Osteoblast (primary cell): Measurements from ENCODE around the gene ABI3BP. TPM values are rescaled to one million over a fixed set of nuclear protein-coding genes. Genes with fewer than 3 reads are reported as not detected.
A peak's percentile ranks its signal among the peaks of the same experiment; 100 is the strongest.
"Not testable (repeated sequence)": the region's sequence is repeated elsewhere in the genome, so short reads cannot be mapped to it uniquely, and the experiment has no call there.

Experiments
- DNase-seq: peaks from one replicate; pipeline ENCODE4 v3.0.0; 2011; ENCODE audit warnings: low spot score, mixed read lengths; ENCODE audit not compliant: insufficient read length; ENCODE audit errors: missing footprints
- H2AFZ ChIP-seq: 2 replicates; pipeline ENCODE4 v1.6.0; 2011; ENCODE audit warnings: mild to moderate bottlenecking, low read length
- H3K27ac ChIP-seq: 2 replicates; pipeline ENCODE4 v1.5.1; 2011; ENCODE audit warnings: mild to moderate bottlenecking, low read depth, low read length, moderate library complexity
- H3K27me3 ChIP-seq: 2 replicates; pipeline ENCODE4 v1.6.0; 2012; ENCODE audit warnings: mild to moderate bottlenecking, control low read depth, inconsistent platforms, low read length, moderate library complexity; ENCODE audit not compliant: insufficient read depth
- H3K36me3 ChIP-seq: 2 replicates; pipeline ENCODE4 v1.5.1; 2011; ENCODE audit warnings: mild to moderate bottlenecking, low read length, control low read depth, moderate library complexity; ENCODE audit not compliant: insufficient read depth
- H3K4me1 ChIP-seq: 2 replicates; pipeline ENCODE4 v1.5.1; 2011; ENCODE audit warnings: mild to moderate bottlenecking, low read length, control low read depth, moderate library complexity; ENCODE audit not compliant: insufficient read depth
- H3K4me2 ChIP-seq: 2 replicates; pipeline ENCODE4 v1.6.0; 2011; ENCODE audit warnings: mild to moderate bottlenecking, low read length; ENCODE audit not compliant: insufficient read depth
- H3K4me3 ChIP-seq: fragments of 200-600 bp; sonication (generic); 3 replicates; pipeline ENCODE4 v1.5.1; 2012; ENCODE audit warnings: mild to moderate bottlenecking, low read length, inconsistent platforms; ENCODE audit not compliant: insufficient read depth
- H3K79me2 ChIP-seq: 2 replicates; pipeline ENCODE4 v1.6.0; 2012; ENCODE audit warnings: mild to moderate bottlenecking, low read length, control low read depth, inconsistent platforms; ENCODE audit not compliant: insufficient read depth
- H3K9me3 ChIP-seq: 2 replicates; pipeline ENCODE4 v1.5.1; 2011; ENCODE audit warnings: low read depth, low read length, control low read depth
- H4K20me1 ChIP-seq: 2 replicates; pipeline ENCODE4 v1.6.0; 2012; ENCODE audit warnings: mild to moderate bottlenecking, low read length, control low read depth; ENCODE audit not compliant: insufficient read depth
- total RNA-seq: library from RNA; depleted of rRNA; stranded (reverse); fragments of >200 nt; gene quantifications from 2 replicates; pipeline ENCODE4 v1.2.3, GENCODE V29; 2012
- TF ChIP-seq, protein P1 (sequence below): IDR thresholded peaks from 2 replicates; pipeline ENCODE4 v1.5.1; 2011; ENCODE audit warnings: mild to moderate bottlenecking, low read depth, low read length, moderate library complexity; ENCODE audit errors: extremely low read depth

ABI3BP gene
- total RNA-seq, 1 donor = 130 TPM

DNA sequence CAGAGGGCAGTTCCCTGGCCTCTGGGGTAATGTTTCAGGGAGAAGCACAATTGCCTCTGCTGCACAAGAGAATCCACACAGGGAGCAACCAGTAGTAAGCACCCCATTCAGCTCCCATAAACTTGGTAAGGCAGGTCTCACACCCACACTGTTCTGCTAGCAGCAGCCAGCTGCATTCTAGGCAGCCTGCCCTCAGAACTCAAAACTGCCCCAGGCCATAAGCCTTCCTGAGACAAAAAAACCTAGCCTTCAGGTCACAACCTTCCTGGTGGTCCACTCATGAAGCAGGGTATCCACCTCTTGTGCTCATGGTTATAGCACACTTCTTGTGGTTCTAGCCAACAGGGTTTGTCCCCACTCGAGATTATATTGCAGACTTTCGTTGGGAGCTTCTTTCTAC lies 33.7 kb upstream of the ABI3BP start:
- Histone ChIP-seq H3K27ac (no peak overlapping the region), H3K27me3 (no peaks in the 10 kb centered on the region), H3K4me3 (no peak overlapping the region), H3K79me2 (no peaks in the 10 kb centered on the region), H3K9me3 (no peaks in the 10 kb centered on the region), H3K4me2 (no peak overlapping the region), H3K4me1 (no peaks in the 10 kb centered on the region), H3K36me3 (no peaks in the 10 kb centered on the region), H2AFZ (no peak overlapping the region), H4K20me1 (no peaks in the 10 kb centered on the region)
- no peak for DNase-seq
- TF ChIP-seq, protein P1, sequence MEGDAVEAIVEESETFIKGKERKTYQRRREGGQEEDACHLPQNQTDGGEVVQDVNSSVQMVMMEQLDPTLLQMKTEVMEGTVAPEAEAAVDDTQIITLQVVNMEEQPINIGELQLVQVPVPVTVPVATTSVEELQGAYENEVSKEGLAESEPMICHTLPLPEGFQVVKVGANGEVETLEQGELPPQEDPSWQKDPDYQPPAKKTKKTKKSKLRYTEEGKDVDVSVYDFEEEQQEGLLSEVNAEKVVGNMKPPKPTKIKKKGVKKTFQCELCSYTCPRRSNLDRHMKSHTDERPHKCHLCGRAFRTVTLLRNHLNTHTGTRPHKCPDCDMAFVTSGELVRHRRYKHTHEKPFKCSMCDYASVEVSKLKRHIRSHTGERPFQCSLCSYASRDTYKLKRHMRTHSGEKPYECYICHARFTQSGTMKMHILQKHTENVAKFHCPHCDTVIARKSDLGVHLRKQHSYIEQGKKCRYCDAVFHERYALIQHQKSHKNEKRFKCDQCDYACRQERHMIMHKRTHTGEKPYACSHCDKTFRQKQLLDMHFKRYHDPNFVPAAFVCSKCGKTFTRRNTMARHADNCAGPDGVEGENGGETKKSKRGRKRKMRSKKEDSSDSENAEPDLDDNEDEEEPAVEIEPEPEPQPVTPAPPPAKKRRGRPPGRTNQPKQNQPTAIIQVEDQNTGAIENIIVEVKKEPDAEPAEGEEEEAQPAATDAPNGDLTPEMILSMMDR = no peak

DNA sequence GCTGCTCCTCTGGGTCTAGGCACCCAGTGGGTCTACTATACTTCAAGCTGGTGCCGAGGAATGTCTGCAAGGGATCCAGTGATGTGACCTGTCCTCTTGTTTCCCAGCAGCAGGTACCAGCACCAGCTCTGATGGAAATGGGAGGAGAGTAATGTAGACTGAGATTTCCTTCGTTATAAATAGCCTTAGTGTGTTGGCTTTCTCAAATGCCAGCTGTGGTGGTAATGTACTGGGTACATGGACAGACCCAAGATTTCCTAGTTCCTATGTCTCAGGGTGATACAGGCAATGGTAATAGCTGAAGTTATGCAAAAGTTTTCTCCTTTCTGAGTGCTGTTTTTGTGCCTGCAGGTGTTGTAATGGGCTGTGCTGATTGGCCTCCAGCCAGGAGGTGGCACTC lies 33.0 kb upstream of the ABI3BP start:
- no peak for DNase-seq
- Histone ChIP-seq H2AFZ (no peak overlapping the region), H3K79me2 (no peaks in the 10 kb centered on the region), H3K27me3 (no peaks in the 10 kb centered on the region), H3K4me2 (no peak overlapping the region), H3K9me3 (no peaks in the 10 kb centered on the region), H3K27ac (no peak overlapping the region), H3K36me3 (no peaks in the 10 kb centered on the region), H3K4me3 (no peak overlapping the region), H3K4me1 (no peaks in the 10 kb centered on the region), H4K20me1 (no peaks in the 10 kb centered on the region)
- TF ChIP-seq, protein P1 = no peak

- H3K4me3 ChIP-seq = no peak overlapping the region
- no peaks in the 10 kb centered on the region for H4K20me1 ChIP-seq
- no peaks in the 10 kb centered on the region for H3K79me2 ChIP-seq
- peaks cover 34% of the 10 kb centered on the region for H3K4me1 ChIP-seq
- no peaks in the 10 kb centered on the region for H3K27me3 ChIP-seq
- TF ChIP-seq, protein P1 = no peak
- H3K36me3 ChIP-seq = no peaks in the 10 kb centered on the region
- H3K9me3 ChIP-seq = no peaks in the 10 kb centered on the region
- peak overlapping the region; percentile 25 for H3K4me2 ChIP-seq
- no peak for DNase-seq
- H3K27ac ChIP-seq = peak overlapping the region; percentile 69
- H2AFZ ChIP-seq = peak overlapping the region; percentile 33
Observed at GRCh38 chr3:101020351-101021015, 27.3 kb upstream of the ABI3BP start.

- peak overlapping the region; percentile 76 for H3K4me2 ChIP-seq
- H3K79me2 ChIP-seq = no peaks in the 10 kb centered on the region
- TF ChIP-seq, protein P1 = no peak
- no peaks in the 10 kb centered on the region for H3K36me3 ChIP-seq
- no peaks in the 10 kb centered on the region for H3K9me3 ChIP-seq
- H3K4me3 ChIP-seq = peak overlapping the region; percentile 29
- H2AFZ ChIP-seq = peak overlapping the region; percentile 82
- DNase-seq = no peak
- no peaks in the 10 kb centered on the region for H4K20me1 ChIP-seq
- no peaks in the 10 kb centered on the region for H3K27me3 ChIP-seq
- H3K4me1 ChIP-seq = peaks cover 34% of the 10 kb centered on the region
- peak overlapping the region; percentile 75 for H3K27ac ChIP-seq
Observed at GRCh38 chr3:101017017-101017416, 23.8 kb upstream of the ABI3BP start.

DNA sequence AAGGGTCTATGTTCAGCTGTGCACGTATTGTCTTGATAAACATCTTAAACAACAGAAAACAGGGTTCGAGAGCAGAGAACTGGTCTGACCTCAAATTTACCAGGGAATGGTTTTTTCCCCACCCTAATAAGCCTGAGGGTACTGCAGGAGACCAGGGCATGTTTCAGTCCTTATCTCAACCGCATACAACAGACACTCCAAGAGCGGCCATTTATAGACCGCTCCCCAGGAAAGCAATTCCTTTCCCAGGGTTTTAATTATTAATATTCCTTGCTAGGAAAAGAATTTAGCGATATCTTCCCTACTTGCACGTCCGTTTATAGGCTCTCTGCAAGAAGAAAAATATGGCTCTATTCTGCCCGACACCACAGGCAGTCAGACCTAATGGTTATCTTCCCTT lies 19.1 kb upstream of the ABI3BP start:
- not testable (repeated sequence) for H3K4me3 ChIP-seq, H3K4me2 ChIP-seq

More for the DNA sequence above, 19.1 kb upstream of the ABI3BP start:
- peaks cover 40% of the 10 kb centered on the region for H3K4me1 ChIP-seq
- H3K27ac ChIP-seq, DNase-seq, H3K36me3 ChIP-seq, H3K9me3 ChIP-seq, H3K79me2 ChIP-seq, H3K27me3 ChIP-seq, H4K20me1 ChIP-seq, H2AFZ ChIP-seq: not testable (repeated sequence)
